Upper lobe of left lung (tissue), 6 donors: ENCODE data around the gene HECA. TPM values are rescaled to one million over a fixed set of nuclear protein-coding genes. Genes with fewer than 3 reads are reported as not detected.

ENCODE experiments used
- ATAC-seq, 2 donors: fragments of 200-7000 bp; cut with Tn5 transposase; one replicate each; pipeline ENCODE4 v1.9.1; 2022; ENCODE audit warnings: mild to moderate bottlenecking in 2 of 2, moderate library complexity in 2 of 2; ENCODE audit not compliant: low FRiP score in 2 of 2
- DNase-seq, 2 donors: peaks; one replicate each; pipeline ENCODE4 v3.0.0-alpha.2; 2019 to 2020
- H3K27ac ChIP-seq, 4 donors: fragments of 200-600 bp; sonication (generic); one replicate each; pipeline ENCODE4 v1.5.1; 2016 to 2019
- H3K27me3 ChIP-seq, 4 donors: fragments of 200-600 bp; sonication (generic); one replicate each; pipeline ENCODE4 v1.5.1; 2017 to 2019
- H3K36me3 ChIP-seq, 4 donors: fragments of 200-600 bp; sonication (generic); one replicate each; pipeline ENCODE4 v1.5.1; 2016 to 2019
- H3K4me1 ChIP-seq, 4 donors: fragments of 200-600 bp; sonication (generic); one replicate each; pipeline ENCODE4 v1.5.1; 2018 to 2019
- H3K4me3 ChIP-seq, 4 donors: fragments of 200-600 bp; sonication (generic); one replicate each; pipeline ENCODE4 v1.5.1; 2017 to 2019; ENCODE audit warnings: mild to moderate bottlenecking in 2 of 4, moderate library complexity in 1 of 4
- H3K9me3 ChIP-seq, 4 donors: fragments of 200-600 bp; sonication (generic); one replicate each; pipeline ENCODE4 v1.5.1; 2018 to 2019
- CTCF ChIP-seq, 6 experiments: fragments of 450-650 bp in 4 of 6; fragments of 200-600 bp in 2 of 6; sonication (generic) in 2 of 6; IDR thresholded peaks; one replicate each; pipeline ENCODE4 v1.5.1; 2016 to 2019; ENCODE audit warnings: antibody characterized with exemption in 6 of 6
- EP300 ChIP-seq, 4 donors: sonication (generic); formaldehyde crosslinking; IDR thresholded peaks; one replicate each; pipeline ENCODE4 v1.5.1; 2017; ENCODE audit warnings: antibody characterized with exemption in 4 of 4, control low read depth in 2 of 4
- POLR2A ChIP-seq, 4 donors: fragments of 450-650 bp; IDR thresholded peaks; one replicate each; pipeline ENCODE4 v1.5.1; 2016 to 2017; ENCODE audit warnings: antibody characterized with exemption in 4 of 4, mild to moderate bottlenecking in 2 of 4
- POLR2AphosphoS5 ChIP-seq, 2 donors: sonication (generic); formaldehyde crosslinking; IDR thresholded peaks; one replicate each; pipeline ENCODE4 v1.5.1; 2017; ENCODE audit warnings: antibody characterized with exemption in 2 of 2
- WGBS, 2 donors: methylation state at CpG; one replicate each; pipeline ENCODE4 v1.1.5; 2017 to 2018; 5-methylcytosine and 5-hydroxymethylcytosine counted together
- total RNA-seq, 6 donors: library from RNA; depleted of rRNA in 4 of 6; stranded (reverse); fragments of >200 nt in 4 of 6; gene quantifications; one replicate each; pipeline versions ENCODE4 v1.1.0 to v1.2.1, GENCODE V29; 2016 to 2021
- donor health status: DM: no; HTN: no; CAD: no; lungs with moderate emphysema.
- donor health status: DM: no; HTN: yes; CAD: no; lungs with severe emphysema.

HECA gene
- total RNA-seq, 6 donors from 2014 or later = 34.4 to 57.6 (median 41.2) TPM

- no peak for TF ChIP-seq EP300 (IDR thresholded peaks at IDR 0.05)
- no peak for TF ChIP-seq CTCF (IDR thresholded peaks at IDR 0.05)
- TF ChIP-seq POLR2A (IDR thresholded peaks at IDR 0.05) = no peak
- TF ChIP-seq POLR2AphosphoS5 (IDR thresholded peaks at IDR 0.05) = no peak
- H3K4me1 ChIP-seq = no peaks in the 10 kb centered on the region
- H3K9me3 ChIP-seq = no peaks in the 10 kb centered on the region
- no peak overlapping the region for H3K4me3 ChIP-seq
- ATAC-seq (no peak), DNase-seq (no peak)
- no peaks in the 10 kb centered on the region for H3K27me3 ChIP-seq
- no peak overlapping the region for H3K27ac ChIP-seq
- H3K36me3 ChIP-seq = no peaks in the 10 kb centered on the region
- WGBS, 2 donors = 94 to 95% methylated on average over 8 of the region's 8 CpGs
These were observed 26.5 kb upstream of the HECA start for GRCh38 chr6:139108378-139108777.

DNA sequence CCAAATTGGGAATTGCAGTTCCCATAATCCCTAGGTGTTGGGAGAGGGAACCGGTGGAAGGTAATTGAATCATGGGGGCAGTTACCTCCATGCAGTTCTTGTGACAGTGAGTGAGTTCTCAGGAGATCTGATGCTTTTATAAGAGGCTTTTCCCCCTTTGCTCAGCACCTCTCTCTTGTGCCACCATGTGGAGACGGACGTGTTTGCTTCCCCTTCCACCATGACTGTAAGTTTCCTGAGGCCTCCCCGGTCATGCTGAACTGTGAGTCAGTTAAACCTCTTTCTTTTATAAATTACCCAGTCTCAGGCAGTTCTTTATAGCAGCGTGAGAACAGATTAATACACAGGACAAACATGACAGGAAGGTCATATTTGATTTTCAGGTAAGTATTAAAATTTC lies 25.3 kb upstream of the HECA start:
- WGBS, 2 donors = 55 to 59% methylated on average over 5 of the region's 5 CpGs

DNA sequence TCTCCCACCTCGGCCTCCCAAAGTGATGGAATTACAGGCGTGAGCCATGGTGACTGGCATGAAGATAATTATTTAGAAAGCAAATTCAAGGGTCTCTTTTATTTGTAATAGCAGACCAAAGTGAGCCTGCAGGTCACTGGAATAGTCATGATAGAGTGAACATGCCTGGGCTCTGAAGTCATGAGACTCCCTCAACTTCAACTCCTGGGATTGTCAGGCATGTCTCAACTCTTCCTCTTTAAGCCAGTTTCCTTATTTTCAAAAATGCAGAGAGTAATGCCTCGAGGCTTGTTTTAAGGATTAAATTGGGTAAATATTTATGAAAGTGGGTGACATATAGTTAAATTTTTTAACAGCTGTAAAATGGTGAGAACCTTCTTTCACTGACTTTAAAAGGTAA lies 22.7 kb upstream of the HECA start:
- H3K27me3 ChIP-seq = no peaks in the 10 kb centered on the region
- H3K36me3 ChIP-seq = no peaks in the 10 kb centered on the region
- TF ChIP-seq CTCF (IDR thresholded peaks at IDR 0.05) (no peak), POLR2A (IDR thresholded peaks at IDR 0.05) (no peak), POLR2AphosphoS5 (IDR thresholded peaks at IDR 0.05) (no peak), EP300 (IDR thresholded peaks at IDR 0.05) (no peak)
- no peaks in the 10 kb centered on the region for H3K9me3 ChIP-seq
- 68% methylated on average over 3 of the region's 3 CpGs for WGBS, 2 donors
- no peak overlapping the region for H3K27ac ChIP-seq
- DNase-seq (no peak), ATAC-seq (no peak)
- H3K4me1 ChIP-seq = no peaks in the 10 kb centered on the region
- H3K4me3 ChIP-seq = no peak overlapping the region

More for the DNA sequence above, 25.3 kb upstream of the HECA start:
- Histone ChIP-seq H3K9me3 (no peaks in the 10 kb centered on the region), H3K36me3 (no peaks in the 10 kb centered on the region), H3K4me3 (no peak overlapping the region), H3K4me1 (no peaks in the 10 kb centered on the region), H3K27ac (no peak overlapping the region), H3K27me3 (no peaks in the 10 kb centered on the region)
- no peak for TF ChIP-seq POLR2A (IDR thresholded peaks at IDR 0.05)
- no peak for TF ChIP-seq EP300 (IDR thresholded peaks at IDR 0.05)
- no peak for TF ChIP-seq POLR2AphosphoS5 (IDR thresholded peaks at IDR 0.05)
- TF ChIP-seq CTCF (IDR thresholded peaks at IDR 0.05) = no peak
- ATAC-seq = no peak
- no peak for DNase-seq

DNA sequence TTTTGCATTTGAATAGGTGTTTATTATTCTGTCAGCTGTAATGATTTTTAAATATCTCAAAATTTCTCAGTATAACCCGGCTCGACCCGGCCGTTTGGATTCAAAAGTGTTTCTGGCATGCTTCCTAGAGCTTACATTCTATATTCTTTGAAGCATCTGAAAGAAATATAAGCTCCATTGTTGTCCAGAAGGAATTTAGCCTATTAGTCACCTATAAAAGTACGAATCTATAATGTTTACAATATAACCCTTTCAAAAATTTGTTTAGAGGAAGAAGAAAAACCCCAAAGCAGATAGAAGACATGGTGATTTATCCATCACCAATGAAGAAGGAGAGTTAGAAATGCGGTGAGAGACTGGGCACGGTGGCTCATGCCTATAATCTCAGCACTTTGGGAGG lies 22.3 kb upstream of the HECA start:
- no peaks in the 10 kb centered on the region for H3K9me3 ChIP-seq
- H3K4me1 ChIP-seq = no peaks in the 10 kb centered on the region
- no peak overlapping the region for H3K4me3 ChIP-seq
- no peak for TF ChIP-seq POLR2AphosphoS5 (IDR thresholded peaks at IDR 0.05)
- TF ChIP-seq CTCF (IDR thresholded peaks at IDR 0.05) = no peak
- TF ChIP-seq POLR2A (IDR thresholded peaks at IDR 0.05) = no peak
- TF ChIP-seq EP300 (IDR thresholded peaks at IDR 0.05) = no peak
- H3K27me3 ChIP-seq = no peaks in the 10 kb centered on the region
- no peak overlapping the region for H3K27ac ChIP-seq
- ATAC-seq (no peak), DNase-seq (no peak)
- WGBS, 2 donors = 62 to 65% methylated on average over 7 of the region's 7 CpGs
- H3K36me3 ChIP-seq = no peaks in the 10 kb centered on the region

DNA sequence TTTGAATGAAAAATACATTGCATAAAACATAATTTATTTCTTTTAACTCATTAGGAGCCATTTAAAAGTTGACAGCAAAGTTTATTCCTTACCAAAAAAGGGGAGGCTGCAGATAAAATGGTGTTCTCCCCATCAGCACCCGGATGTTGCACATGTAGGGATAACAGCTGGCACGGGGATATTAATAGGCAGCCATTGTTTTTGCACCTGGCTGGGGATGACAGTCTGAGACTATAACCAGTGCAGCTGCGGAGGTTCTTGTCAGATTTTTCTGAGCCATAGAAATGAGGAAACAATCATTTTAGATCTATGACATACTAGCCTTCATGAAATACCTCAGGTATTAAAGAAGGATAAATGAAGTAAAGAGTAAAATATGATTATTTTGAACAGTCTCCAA lies 20.1 kb upstream of the HECA start:
- TF ChIP-seq EP300 (IDR thresholded peaks at IDR 0.05) (no peak), CTCF (IDR thresholded peaks at IDR 0.05) (no peak), POLR2A (IDR thresholded peaks at IDR 0.05) (no peak), POLR2AphosphoS5 (IDR thresholded peaks at IDR 0.05) (no peak)
- 80 to 85% methylated on average over 3 of the region's 3 CpGs for WGBS, 2 donors
- Histone ChIP-seq H3K4me3 (no peak overlapping the region), H3K4me1 (no peaks in the 10 kb centered on the region), H3K9me3 (peaks cover 2 to 13% (median 7%) of the 10 kb centered on the region in 4 donors), H3K36me3 (no peaks in the 10 kb centered on the region), H3K27ac (no peak overlapping the region), H3K27me3 (no peaks in the 10 kb centered on the region)
- DNase-seq = no peak
- no peak for ATAC-seq
